ENCODE data around the gene TOMM34.
A peak's percentile ranks its signal among the peaks of the same experiment; 100 is the strongest.

Gene TOMM34

DNA sequence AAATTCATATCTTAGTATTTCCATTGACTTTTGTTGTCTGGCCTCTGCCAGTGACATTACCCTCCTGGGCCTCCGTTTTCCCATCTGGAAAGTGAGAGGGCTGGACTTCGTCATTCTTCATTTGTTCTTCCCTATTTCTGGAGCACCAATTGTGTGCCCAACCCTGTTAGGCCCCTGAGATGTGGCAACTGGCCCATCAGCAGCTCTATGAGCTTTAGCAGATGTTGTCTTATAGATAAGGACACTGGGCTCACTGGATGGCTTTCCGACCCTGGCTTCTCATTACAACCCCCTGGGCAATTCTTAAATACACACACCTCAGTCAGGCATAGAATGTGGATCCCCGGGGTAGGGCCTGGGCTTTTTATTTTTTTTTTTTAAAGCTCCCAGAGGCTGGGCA is 35.7 kb downstream of the TOMM34 start:
- DNase-seq: no peak

GRCh38 chr20:44921447-44921846 is 38.8 kb downstream of the TOMM34 start:
- no peak for DNase-seq

DNA sequence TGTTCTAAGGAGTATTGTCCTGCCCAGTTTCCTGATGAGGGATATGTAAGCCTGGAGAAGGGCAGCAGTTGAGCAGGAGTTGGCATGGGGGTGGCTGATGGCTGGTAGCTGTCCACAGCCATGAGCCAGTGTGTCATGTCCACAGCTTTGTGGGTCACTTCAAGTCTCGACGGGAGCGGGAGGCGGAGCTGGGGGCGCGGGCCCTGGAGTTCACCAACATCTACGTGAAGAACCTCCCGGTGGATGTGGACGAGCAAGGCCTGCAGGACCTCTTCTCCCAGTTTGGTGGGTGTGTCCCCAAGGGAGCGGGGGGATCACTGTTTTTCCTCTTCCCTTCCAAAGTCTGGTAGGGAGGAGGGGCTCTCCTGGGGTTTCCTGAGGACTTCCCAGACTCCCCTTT is 41.4 kb downstream of the TOMM34 start:
- no peak for DNase-seq

DNA sequence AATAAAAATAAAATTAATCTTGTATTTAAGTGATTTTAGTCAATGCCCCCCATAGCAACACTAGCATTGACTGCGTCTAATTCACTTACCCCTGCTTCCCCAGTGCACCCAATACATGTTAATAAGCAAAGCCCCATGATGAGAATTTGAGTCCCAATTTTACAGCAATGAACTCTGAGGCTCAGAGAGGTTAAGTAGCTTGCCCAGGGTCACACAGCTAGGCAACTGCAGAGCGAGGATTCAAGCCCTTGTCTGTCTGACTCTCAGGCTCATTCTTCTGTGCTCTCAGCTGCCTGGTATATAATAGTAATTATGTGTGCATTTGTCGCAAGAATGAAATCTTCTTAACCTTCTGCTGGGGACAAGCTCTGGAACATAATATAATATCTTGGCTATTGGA is 41.9 kb downstream of the TOMM34 start:
- no peak for DNase-seq

DNA sequence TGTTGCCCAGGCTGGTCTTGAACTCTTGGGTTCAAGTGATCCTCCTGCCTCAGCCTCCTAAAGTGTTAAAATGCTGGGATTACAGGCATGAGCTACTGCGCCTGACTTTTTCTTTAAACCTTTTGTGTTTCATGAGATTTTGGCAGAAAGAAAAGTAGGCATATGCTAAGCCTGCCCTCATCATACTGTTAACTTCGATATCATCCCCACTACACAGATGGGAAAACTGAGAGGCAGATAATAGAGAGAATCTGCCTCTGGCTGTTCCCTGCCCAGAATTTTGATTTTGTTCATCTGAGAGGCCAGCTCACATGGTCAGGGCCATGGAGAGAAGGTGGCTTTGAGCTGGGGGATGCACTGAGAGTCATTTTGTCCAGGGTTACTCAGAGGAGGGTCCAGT is 42.8 kb downstream of the TOMM34 start:
- DNase-seq: no peak

DNA sequence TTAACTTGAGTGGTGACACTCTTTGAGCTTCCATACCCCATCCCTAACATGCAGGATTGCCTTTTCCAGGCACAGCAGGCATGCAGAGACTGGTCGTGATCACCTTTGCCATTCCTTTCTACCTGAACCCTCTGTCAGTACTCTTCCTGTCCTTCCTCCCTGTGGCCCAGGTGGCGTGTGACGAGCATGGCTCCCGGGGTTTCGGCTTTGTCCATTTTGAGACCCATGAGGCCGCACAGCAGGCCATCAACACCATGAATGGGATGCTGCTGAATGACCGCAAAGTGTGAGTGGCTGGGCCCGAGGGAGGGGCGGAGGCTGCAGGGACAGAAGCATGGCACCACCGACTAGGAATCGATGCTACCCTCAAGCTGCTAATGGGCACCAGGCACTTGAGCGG is 43.6 kb downstream of the TOMM34 start:
- DNase-seq: no peak

DNA sequence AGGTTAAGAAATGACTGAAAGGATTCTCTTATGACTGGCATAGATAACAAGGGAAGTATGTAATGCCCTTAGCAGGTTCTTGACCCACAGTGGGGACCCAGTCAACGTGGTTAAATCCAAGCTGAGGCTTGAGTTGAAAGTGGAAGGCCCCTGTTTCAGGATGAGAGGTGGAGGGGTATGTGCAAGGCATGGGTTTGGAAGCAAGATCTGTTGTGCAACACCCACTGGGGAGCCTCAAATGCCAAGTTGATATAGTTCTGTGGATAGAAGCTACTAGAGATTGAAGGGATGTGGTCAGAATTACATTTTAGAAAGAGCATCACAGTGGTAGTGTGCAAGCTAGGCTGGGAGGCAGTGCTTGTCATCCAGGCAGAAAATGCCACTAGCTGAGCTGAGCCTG is 45.3 kb downstream of the TOMM34 start:
- no peak for DNase-seq

DNA sequence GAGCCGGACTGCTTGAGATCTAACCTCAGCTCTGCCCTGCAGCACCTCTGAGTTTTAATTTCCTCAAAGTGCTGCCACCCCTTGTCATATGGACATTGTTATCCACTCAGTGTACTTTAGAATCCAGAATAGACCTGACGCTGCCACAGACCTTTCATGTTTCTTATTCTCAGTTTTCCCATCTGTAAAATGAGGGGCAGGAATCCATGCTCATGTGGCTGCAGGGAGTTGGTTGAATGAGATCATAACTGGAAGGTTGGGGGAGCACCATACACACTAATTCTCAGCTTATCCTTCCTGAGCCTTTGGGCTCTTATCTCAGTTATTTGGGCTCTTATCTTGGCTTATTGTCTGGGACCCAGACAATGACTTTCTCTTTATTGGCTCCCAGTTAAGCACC is 48.0 kb downstream of the TOMM34 start:
- DNase-seq: no peak

GRCh38 chr20:44911264-44911921 is 48.8 kb downstream of the TOMM34 start:
- peak; percentile 53 for DNase-seq

DNA sequence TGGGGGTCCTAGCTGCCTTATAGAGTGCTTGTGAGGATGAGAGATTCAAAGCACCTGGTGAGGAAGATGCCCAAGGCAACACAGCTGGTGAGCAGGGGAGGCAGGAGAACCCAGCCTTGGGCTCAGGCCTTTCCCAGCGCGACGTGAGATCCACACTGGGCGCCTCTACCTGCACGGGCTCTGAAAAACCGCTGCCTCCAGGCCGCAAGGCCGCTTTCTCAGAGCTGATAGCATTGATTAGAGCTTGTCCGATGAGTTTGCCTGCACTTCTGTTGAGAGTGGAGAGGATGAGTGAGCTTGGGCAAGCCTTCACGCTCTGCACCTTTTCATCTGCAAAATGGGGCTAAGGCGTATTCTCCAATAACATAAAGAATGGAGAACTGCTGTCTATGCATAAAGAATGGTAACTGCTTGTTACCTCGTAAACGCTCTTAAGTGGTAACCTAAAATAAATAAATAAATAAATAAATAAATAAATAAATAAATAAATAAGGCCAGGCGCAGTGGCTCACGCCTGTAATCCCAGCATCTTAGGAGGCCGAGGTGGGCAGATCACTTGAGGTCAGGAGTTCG is 49.4 kb downstream of the TOMM34 start:
- no peak for DNase-seq

DNA sequence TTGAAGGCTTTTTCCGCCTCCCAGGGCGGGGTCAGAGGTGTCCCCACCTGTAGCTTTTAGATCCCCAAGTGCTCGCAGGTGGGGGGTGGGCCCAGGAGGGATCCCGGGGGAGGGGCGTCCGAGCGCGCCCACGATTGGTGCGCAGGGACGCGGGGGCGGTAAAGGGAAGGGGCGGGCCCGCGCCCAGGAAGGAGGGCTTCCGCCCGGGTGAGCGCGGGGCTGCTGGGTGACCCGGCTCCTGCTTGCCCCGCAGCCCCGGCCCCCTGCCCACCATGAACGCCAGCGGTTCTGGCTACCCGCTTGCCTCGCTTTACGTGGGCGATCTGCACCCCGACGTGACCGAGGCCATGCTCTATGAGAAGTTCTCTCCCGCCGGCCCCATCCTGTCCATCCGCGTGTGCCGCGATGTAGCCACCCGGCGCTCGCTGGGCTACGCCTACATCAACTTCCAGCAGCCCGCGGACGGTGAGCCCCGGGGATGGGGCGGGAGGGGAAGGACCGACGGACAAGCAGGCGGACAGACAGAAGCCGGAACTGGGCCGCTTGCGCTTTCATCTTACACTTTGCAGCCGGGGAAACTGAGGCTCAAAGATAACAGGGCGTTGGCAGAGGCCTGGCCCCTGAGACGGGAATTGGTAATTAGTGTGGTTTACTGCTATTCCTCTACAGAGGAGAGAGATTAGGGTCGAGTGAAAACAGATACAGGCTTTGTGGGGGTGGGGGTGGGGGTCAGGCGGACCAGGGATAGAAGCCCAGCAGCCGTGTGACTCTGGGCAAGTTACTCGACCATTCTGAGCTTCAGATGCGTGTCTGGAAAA is 50.1 kb downstream of the TOMM34 start, which contains the start of gene PABPC1L:
Gene PABPC1L (plus strand): TSS at position 189 of the 818 bp plus-strand sequence. CDS start 84 bp downstream, at position 273.
- DNase-seq: peak; percentile 80

DNA sequence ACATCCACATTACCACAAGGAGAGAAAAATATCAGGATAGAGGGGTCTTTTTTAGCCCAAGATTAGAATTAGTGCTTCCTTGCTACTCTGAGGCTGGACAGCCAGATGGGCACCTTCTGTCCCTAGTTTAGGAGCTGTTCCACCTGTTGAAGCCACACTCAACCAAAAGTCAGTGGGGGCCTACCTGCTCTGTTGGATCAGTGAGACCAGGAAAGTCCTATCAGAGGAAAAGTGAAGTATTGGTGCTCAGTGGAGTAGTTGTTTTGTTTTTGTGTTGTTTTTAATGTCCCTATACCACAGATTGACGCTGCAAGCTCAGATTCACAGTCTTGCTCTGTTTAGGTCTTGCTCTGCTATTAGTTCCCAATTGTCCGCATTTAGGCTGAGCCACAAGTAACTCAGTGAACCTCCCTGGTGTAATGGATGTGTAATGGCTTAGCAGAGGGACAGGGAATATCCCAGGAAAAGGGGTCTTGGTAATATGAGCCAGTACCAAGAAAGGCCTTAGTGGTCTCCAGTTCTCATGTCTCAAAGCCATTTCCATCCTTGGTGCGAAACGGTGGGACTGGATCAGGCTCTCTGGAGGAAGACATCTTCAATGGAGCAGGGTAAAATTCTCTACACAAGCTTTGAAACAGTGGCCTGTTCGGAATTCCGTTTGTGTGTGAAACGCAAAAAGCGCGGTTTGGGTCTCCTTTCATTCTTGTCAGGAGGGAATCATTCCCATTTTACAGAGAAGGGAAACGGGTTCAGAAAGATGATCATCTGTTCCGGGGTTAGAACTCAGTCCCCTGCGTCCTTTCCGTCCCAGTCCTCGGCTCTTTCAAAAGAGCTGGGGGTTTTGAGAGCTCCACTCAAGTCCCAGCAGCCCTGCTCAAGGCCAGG is 51.0 kb downstream of the TOMM34 start:
- no peak for DNase-seq

GRCh38 chr20:44904377-44904776 is 55.8 kb downstream of the TOMM34 start:
- DNase-seq: no peak

DNA sequence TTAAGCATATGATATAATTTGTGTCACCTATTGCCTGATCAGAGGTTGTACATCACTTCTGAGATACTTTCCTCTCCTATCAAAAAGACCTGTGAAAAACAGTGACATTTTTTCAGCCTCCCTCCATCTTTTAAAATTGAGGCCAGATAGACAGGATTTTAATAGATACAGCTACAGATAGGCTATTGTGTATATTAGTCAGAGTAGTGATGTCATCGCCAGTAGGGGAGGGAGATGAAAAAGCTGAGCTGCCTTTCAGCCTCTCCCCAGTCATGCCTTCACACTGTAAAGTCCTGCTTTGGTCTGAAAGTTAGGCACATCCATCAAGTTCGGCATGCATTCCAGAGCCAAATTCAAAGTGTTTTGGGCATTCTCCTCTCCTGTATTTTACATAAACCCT is 58.2 kb downstream of the TOMM34 start:
- no peak for DNase-seq

GRCh38 chr20:44900231-44900854 is 59.9 kb downstream of the TOMM34 start:
- DNase-seq: no peak

DNA sequence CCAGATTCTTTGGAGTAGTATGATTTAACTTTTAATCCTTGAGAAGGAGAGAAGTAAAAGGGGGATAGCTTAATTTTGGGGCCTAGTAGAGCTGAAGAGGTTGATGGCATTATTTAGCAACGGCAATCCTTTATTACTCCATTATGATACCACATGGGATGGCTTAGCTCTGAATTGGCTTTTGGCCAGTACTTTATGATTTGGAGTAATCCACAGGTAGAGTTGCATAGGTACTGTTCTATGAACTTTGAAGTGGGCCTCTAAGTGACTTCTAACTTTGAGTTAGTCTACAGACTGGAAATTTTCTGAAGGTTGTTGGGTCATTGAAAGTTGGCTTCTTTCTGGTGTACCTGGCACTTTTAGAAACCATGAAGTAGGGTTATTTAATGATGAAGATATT is 63.1 kb downstream of the TOMM34 start:
- DNase-seq: no peak

DNA sequence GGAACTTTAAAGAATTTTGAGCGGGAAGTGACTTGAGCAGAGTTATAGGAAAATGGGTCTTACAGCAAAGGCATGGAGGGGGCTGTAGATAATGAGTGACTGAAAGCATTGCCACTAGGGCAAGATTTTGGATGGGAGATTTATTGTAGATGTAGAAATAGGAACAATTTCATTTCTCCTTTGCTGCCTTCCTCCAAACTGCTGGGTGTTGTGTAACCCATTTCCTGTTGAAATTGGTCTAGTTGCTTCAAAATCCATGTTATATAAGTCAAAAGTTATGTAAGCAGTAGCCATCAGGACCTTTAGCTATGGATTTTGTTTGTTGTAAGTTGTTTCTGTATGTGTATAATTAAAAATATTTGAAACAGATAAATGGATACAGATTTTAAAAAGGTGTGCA is 63.6 kb downstream of the TOMM34 start:
- DNase-seq: no peak

- no peak for DNase-seq
Observed at GRCh38 chr20:44894959-44895358, 65.2 kb downstream of the TOMM34 start.

All from CD4-positive, alpha-beta T cell treated with Interleukin-12 subunit alpha and Interleukin-12 subunit beta, for 1 hour (primary cell).